Inflammatory macrophage (primary cell): ENCODE data around the gene NDUFA7.
A peak's percentile ranks its signal among the peaks of the same experiment; 100 is the strongest.
"Not testable (repeated sequence)": the region's sequence is repeated elsewhere in the genome, so short reads cannot be mapped to it uniquely, and the experiment has no call there.

Experiments used
- DNase-seq, 2 donors: peaks; one replicate each; pipeline ENCODE4 v3.0.0-alpha.2; 2020 to 2022

Gene NDUFA7

DNA sequence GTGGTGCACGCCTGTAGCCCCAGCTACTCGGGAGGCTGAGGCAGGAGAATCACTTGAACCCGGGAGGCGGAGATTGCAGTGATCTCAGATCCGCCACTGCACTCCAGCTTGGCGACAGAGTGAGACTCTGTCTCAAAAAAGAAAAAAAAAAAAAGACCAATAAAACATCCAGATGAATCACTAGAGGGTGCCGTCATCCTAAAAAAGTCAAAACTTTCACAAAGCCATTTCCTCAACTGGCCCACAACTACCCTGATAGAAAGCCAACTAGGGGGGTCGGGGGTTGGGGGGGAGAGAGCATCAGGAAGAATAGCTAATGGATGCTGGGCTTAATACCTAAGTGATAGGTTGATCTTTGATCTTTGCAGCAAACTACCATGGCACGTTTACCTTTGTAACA lies 2.3 kb downstream of the NDUFA7 start:
- not testable (repeated sequence) for DNase-seq

DNA sequence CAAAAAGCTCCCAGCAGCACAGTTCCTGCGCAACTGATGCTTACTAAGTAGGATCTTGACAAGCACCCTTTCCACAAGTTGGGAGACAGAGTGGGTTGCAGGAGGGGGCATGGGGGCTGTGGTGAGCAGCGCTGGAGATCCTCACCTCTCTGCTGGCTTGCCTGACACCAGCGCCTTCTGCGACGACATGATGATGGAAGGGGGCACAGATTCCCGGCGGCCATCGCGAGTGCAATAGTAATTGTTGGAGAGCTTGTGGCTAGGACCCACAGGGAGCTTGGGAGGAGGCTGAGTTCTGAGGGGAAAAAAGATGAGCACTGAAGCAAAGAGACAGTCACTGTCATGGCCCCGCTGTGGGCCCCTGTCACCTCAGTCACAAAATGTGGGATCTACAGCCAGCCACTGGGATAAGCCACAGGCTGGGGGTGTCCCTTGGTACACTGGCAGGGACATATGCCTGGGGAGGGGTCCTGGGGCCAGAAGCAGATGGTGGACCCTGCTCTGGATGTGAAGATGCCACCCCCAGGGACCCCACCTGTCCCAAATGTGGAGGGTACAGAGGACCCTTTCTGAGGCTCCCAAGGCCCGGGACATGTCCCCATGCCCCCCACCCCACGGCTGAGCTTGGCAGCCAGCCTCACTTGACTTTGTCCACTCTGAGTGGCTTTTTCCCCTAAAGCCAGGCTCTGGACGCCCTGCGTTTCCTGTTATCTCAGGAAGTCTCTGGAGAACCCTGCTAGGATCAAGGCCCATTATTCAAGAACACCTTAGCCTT lies 4.6 kb downstream of the NDUFA7 start:
- DNase-seq: no peak

DNA sequence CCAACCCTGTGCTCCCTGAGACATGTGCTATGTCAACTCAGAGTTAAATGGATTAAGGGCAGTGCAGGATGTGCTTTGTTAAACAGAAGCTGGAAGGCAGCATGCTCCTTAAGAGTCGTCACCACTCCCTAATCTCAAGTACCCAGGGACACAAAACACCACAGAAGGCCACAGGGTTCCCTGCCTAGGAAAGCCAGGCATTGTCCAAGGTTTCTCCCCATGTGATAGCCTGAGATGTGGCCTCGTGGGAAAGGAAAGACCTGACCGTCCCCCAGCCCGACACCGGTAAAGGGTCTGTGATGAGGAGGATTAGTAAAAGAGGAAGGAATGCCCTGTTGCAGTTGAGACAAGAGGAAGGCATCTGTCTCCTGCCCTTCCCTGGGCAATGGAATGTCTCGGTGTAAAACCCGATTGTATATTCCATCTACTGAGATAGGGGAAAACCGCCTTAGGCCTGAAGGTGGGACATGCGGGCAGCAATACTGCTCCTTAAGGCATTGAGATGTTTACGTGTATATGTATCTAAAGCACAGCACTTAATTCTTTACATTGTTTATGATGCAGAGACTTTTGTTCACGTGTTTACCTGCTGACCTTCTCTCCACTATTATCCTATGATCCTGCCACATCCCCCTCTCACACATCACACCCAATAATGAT lies 6.1 kb downstream of the NDUFA7 start:
- not testable (repeated sequence) for DNase-seq

DNA sequence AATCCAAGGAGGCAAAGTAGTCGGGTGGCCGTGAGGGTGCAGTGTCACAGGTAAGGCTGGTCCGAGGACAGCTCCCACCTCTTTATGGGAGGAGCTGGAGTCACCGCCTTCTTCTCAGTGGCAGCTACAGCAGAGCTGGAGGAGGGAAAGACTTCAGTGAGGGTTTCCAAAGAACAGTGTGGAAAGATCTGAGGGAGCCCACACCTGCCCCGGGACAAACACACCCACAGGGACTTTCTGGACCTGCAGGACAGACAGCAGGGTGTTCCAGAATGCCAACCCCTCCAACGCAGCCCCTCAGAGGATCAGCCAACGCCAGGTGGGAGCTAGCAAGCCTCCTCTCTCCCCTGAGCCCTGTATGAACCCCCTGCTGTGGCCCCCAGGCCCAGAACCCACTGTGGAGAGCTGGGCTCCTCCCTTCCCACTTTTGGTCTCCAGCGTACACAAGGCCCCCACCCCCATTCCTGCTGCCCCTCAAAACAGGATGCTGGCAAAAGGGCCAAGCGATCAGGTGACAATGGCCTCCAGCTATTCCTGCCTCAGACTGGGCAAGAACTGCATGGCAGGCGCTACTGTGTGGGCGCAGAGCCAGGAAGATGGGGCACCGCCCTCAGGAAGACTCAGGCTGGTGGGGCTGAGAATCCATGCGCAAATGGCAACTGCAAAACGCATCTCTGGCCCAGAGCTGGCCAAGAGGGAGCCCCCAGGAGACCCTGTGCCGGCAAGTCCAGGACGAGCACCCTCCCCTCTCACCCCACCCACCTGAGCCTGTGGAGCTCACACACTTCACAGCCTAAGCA lies 9.5 kb downstream of the NDUFA7 start:
- DNase-seq: no peak

DNA sequence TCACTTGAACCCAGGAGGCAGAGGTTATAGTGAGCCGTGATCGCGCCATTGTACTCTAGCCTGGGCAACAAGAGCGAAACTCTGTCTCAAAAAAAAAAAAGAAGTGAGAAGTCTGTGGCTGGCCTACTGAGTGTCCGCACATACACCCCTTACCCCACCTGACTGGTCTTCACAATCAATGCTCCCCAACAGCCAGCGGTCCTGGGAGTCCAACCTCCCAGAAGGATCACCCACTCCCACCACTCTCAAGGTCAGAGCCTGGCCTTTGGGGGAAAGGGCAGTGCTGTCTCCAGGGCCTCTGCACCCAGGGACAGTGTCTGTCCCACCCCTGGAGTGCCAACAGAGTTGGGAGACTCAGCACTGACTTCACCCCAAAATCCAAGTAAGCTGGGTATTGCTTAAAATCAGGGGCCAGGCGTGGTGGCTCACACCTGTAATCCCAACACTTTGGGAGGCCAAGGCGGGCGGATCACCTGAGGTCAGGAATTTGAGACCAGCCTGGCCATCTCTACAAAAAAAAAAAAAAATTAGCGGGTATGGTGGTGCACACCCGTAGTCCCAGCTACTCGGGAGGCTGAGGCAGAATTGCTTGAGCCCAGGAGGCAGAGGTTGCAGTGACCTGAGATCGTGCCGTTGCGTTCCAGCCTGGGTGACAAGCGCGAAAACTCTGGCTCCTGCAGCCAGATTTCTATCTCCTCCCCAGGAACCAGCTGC lies 10.7 kb downstream of the NDUFA7 start:
- DNase-seq: no peak

DNA sequence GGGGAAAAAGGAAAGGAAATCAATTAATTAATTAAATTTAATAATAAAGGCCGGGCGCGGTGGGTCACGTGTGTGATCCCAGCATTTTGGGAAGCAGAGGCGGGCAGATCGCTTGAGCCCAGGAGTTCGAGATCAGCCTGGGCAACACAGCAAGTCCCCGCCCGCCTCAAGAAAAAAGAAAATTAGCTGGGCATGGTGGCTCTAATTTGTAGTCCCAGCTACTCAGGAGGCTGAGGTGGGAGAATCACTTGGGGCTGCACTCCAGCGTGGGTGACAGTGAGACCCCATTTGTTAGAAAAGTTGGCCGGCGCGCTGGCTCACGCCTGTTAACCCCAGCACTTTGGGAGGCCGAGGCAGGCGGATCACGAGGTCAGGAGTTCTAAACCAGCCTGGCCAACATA lies 12.3 kb downstream of the NDUFA7 start:
- DNase-seq: no peak

DNA sequence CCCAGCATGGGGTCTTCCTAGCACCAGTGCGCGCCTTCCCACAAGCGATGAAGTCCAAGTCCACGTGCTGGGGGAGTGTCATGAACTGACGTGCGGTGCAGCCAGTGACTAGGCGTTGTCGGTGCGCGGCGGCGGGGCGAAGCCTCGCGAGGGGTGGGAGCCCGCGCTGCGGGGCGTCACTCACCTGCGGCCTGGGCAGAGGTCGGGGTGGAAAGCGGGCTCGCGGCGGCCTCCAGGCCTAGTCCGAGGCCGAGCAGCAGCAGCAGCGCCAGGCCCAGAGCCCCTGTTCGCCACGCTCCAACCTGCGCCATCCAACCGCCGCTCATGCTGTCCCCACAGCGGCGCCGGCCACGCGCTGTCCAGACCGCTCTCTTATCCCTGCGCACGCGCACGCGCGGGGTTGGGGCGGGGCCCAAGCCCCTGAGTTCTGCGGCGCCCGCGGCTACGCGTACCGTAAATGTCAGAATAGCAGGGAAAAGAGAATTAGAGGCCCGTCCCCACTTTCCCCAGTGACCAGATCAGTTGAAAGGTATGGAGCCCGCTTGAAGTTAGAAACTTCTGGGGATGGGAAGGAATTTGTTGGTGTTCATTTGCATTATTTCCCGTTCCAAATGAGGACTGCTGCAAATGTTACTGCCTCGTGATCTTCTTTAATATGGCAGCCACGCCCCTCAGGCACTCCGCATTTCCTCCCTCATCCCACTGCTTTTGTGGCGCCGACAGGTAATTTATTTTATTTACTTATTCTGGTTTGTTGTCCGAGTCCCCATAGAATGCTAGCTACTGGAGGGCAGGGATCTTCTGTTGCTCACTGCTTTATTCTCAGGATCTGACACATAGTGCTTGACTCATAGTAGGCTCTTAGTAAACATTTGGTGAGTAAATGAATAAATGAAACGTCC lies 13.0 kb downstream of the NDUFA7 start, which contains the start of gene CD320:
CD320 (minus strand) TSS at position 394 of the 902 bp plus-strand sequence; CDS start at position 326, 68 bp downstream.
- DNase-seq: peak; percentile 80 to 88

DNA sequence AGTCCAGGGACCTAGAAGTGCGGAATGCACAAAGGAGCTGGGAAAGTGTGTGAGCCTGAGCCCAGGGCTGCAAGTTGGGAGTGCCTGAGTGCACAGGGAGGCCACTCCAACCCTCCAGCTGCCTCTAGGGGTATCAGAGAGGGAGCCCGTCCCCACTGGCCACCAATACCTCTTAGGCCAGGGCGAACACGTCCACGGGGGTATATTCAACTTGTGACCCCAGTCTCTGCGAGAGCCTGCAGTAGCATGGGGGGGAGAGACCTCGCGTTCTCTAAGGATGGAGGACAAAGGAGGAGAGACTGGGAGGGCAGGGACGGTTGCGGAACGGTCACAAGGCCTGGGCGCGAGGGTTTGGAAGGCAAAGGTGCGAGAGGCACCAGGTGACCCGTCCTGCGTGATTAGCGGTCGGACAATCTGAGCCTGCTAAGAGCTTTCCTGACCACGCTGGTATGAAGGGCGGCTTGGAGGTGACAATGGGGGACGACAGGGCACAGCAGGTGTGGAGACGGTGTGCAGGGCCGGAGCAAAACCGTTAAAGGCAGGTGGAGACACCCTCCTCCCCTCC lies 13.7 kb downstream of the NDUFA7 start:
- DNase-seq: no peak

DNA sequence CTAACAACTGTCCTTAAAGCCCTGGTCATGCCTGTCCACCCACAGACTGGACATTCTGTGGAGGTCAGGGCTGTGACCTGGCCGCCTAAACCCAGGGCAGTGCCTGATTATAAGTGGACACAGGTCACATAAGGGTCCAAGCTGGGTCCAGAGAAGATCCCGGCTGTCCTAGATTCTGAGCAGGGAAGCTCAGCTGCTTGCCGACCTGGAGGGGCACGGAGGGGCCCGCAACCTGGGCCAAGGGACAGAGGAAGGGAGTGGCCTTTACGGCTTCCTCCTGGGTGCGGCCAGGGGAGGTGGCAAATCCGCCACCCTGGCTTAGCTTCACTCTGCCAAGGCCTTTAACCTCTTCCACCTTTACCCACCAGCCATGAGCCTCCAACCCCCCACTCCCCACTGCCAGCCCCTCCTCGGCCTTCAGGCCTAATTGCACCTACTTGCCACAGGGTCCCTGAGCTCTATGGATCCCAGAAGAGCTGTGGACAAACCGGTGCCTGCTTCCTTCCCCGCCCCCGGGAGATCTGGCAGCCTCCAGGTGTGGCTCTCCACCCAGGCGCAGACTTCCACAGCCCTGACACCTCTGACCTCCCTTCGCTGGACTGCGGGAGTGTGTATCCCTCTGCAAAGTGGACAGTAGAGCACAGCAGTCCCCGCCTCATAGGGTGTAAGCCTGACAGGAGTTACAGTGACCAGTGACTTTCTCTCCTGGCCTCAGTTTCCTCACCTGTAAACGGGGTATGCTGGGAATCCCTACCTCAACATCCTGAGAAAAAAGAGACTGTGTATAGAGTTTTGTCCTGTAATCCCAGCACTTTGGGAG lies 14.7 kb downstream of the NDUFA7 start:
- DNase-seq: no peak

DNA sequence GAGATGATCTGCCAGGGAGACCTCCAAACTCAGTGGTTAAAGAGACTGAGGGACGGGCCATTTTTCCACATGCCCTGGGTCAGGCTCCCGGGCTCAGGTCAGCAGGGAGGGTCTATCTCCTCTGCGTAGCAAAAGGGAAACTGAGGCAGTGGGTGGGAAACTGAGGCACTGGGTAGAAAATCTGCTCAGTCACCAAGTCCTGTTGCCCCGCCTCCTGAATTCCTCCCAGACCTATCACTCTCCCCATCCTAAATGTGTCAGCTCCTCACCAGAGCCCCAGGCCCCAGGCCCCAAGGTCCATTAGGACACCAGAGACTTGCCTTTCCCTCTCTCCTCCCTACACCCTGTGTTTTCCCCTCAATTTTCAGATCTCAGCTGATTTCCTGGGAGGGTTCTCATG lies 15.4 kb downstream of the NDUFA7 start:
- no peak for DNase-seq

DNA sequence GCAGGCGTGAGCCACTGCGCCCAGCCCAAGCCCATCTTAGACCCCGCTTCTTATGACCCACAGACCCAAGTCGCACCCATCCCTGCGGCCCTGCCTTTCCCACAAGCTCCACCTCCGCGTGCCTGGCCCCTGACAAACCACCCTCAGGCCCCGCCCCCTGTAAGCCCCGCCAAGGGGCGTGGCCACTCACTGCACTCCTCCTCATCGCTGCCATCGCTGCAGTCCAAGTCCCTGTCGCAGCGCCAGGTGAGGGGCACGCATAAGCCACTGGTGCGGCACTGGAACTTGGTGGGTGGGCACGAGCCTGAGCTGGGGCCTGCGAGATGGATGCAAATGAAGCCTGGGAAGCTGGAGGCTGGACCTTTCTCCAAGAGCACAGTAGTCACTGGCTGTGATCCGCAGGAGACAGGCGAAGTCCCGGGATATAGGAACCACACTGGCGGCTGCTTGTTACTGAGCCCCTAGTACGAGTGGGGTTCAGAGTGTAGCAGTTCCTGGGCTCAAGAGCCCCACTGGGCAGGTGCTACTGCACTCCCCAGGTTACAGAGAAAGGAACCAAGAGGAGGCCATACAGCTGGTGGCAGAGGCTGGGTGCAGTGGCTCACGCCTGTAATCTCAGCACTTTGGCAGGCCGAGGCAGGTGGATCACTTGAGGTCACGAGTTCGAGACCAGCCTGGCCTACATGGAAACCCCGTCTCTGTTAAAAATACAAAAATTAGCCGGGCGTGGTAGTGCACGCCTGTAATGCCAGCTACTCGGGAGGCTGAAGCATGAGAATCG lies 16.1 kb downstream of the NDUFA7 start:
- DNase-seq: no peak

DNA sequence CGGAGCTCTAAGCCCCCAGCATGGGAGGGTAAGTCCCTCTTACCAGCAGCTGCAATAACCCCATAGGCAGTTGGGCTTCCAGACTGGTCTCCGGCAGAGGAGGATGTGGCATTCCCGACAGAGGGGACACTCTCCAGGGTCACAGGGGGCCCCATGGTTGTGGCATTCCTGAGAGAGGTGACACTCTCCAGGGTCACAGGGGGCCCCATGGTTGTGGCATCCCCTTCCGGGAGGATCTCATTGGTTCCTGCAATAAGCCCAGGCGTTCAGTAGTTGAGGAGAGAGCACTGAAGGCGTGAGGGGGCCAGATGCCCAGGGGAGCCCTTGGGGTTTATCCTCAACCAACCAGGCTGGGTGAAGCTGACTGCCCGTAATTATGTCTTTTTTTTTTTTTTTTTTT lies 18.4 kb downstream of the NDUFA7 start:
- DNase-seq: no peak

DNA sequence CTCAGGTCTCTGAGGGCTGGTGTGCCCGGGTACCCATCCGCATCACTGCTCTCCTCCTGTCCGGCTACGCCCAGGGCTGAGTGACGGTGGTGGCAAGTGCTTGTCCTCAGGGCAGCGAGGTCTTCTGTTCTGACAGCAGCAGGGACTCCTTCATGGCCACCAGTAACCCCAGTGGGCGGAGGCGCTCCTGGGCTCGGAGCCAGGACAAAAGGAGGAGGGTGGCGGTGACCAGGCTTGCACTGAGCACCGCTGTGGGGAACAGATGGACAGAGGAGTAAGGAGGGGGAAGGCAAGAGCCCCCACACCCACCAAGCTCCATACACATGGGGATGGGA lies 18.9 kb downstream of the NDUFA7 start:
- peak; percentile 9 to 37 for DNase-seq

DNA sequence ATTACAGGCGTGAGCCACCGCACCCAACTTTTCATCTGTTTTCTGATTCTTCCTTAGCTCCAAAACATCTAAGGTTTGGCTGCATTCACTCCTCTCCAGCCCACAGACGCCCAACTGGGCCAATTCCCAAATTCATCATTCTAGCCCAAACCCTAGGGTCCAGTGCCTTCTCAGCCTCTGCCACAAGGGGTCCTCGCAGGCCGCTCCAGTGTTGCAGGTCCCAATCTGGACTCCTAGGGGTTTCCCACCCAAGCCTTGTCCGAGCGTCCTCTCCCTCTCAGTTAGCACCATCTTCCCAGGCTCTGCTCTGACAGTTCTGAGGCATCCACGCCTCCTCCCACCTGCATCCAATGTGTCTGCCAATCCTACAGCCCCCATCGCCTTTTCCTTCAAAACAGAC lies 29.8 kb downstream of the NDUFA7 start:
- DNase-seq: not testable (repeated sequence)

DNA sequence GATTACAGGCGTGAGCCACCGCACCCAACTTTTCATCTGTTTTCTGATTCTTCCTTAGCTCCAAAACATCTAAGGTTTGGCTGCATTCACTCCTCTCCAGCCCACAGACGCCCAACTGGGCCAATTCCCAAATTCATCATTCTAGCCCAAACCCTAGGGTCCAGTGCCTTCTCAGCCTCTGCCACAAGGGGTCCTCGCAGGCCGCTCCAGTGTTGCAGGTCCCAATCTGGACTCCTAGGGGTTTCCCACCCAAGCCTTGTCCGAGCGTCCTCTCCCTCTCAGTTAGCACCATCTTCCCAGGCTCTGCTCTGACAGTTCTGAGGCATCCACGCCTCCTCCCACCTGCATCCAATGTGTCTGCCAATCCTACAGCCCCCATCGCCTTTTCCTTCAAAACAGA lies 44.7 kb downstream of the NDUFA7 start:
- not testable (repeated sequence) for DNase-seq

DNA sequence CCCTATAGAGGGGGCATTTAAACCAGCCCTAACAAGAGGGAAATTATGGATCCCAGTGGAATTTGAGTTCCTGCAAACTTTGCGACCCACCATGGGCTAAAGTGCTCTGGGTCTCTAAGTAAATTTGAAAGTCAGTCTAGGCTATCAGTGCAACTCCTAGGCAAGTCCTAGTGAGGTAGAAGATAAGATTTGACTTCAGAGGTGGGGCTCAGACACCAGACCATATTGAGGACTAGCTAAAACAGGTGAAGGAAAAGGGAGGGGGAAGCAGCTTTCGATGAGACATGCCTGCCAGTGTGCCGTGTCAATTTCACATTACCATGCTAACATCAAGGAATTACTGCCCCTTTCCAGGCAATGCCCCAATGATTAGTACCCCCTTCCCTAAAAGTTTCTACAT lies 51.5 kb downstream of the NDUFA7 start:
- no peak for DNase-seq

DNA sequence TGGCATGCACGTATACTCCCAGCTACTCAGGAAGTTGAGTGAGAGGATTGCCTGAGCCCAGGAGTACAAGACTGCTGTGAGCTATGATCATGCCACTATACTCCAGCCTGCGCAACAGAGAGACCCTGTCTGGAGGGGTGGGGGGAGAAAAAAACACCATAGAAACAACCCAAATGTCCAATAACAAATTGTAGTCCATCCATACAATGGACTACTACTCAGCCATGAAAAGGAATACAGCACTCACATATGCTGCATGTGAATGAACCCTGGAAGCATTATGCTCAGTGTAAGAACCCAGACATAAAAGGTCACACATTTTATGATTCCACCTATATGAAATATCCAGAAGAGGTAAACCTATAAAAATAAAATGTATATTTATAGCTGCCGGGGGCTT lies 55.3 kb downstream of the NDUFA7 start:
- no peak for DNase-seq

DNA sequence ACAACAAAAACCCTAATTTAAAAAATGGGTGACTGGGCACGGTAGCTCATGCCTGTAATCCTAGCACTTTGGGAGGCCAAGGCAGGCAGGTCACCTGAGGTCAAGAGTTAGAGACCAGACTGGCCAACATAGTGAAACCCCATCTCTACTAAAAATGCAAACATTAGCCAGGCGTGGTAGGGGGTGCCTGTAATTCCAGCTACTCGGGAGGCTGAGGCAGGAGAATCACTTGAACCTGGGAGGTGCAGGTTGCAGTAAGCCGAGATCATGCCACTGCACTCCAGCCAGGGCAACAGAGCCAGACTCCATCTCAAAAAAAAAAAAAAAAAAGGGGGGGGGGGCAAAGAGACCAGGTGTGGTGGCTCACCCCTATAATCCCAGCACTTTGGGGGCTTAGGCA lies 56.9 kb downstream of the NDUFA7 start:
- DNase-seq: not testable (repeated sequence)

DNA sequence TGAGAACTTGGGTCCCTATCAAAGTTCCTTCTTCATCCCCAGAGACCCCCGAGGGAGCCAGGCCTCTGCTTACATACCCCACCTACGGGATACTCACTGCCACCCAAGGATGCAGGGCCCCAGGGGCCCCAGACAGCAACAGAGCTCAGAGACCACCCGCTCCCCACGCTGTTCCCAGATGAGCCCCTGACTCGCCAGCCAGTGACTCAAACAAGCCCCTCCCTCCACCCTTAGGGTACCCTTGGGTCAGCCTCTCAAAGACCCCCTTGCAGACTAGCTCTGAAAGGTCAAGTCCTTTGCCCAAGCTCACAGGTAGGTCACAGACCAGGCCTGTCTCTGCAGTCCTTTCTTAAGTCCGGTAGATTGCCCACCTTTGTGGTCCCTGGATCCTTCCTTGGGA lies 58.7 kb downstream of the NDUFA7 start:
- DNase-seq: no peak

DNA sequence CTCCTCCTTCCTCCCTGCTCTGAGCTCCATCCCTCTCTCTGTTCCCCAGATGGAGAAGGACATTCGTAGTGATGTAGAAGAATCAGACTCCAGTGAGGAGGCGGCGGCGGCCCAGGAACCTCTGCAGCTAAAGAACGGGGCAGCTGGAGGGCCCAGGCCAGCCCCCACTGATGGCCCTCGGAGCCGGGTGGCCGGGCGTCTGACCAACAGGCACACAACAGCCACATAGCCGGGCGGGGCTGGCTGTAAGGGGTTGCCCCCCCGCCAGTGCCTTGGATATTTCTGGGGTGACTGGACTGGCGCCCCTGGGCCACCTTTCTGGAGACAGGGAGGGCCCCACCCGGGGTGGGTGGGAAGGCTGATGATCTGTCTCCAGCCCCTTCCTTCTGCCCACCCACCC lies 59.3 kb downstream of the NDUFA7 start:
- DNase-seq: no peak
